Suppressor macrophage treated with lipopolysaccharide for 4 hours (primary cell): ENCODE data around the gene CELF4.

ENCODE experiments used
- DNase-seq: peaks from one replicate; pipeline ENCODE4 v3.0.0-alpha.2; 2020

CELF4 gene

GRCh38 chr18:37435150-37435867 lies 130.3 kb downstream of the CELF4 start:
- no peak for DNase-seq

- DNase-seq, result no peak
Measured at GRCh38 chr18:37434161-37434860, 131.3 kb downstream of the CELF4 start.

GRCh38 chr18:37432436-37433195 lies 133.0 kb downstream of the CELF4 start:
- DNase-seq, result peak; percentile 1

- no peak for DNase-seq
Measured at GRCh38 chr18:37430357-37431076, 135.1 kb downstream of the CELF4 start.

- DNase-seq, result no peak
Measured at GRCh38 chr18:37429791-37430190, 135.8 kb downstream of the CELF4 start.

- DNase-seq, result no peak
Measured at GRCh38 chr18:37428288-37428974, 137.2 kb downstream of the CELF4 start.

- DNase-seq, result no peak
Measured at GRCh38 chr18:37426586-37426985, 139.0 kb downstream of the CELF4 start.

- no peak for DNase-seq
Measured at GRCh38 chr18:37425222-37425621, 140.4 kb downstream of the CELF4 start.

- DNase-seq, result no peak
Measured at GRCh38 chr18:37424507-37424906, 141.1 kb downstream of the CELF4 start.

- no peak for DNase-seq
Measured at GRCh38 chr18:37422596-37422995, 143.0 kb downstream of the CELF4 start.

- no peak for DNase-seq
Measured at GRCh38 chr18:37422116-37422515, 143.5 kb downstream of the CELF4 start.

- no peak for DNase-seq
Measured at GRCh38 chr18:37421341-37422077, 144.1 kb downstream of the CELF4 start.

GRCh38 chr18:37420315-37420880 lies 145.2 kb downstream of the CELF4 start:
- DNase-seq, result no peak

GRCh38 chr18:37419866-37420265 lies 145.7 kb downstream of the CELF4 start:
- DNase-seq, result no peak

- no peak for DNase-seq
Measured at GRCh38 chr18:37419315-37419714, 146.3 kb downstream of the CELF4 start.

GRCh38 chr18:37414816-37415215 lies 150.8 kb downstream of the CELF4 start:
- DNase-seq, result no peak

GRCh38 chr18:37412829-37413228 lies 152.8 kb downstream of the CELF4 start:
- DNase-seq, result no peak

- no peak for DNase-seq
Measured at GRCh38 chr18:37412333-37412732, 153.3 kb downstream of the CELF4 start.

- no peak for DNase-seq
Measured at GRCh38 chr18:37409878-37410277, 155.7 kb downstream of the CELF4 start.

GRCh38 chr18:37408676-37409265 lies 156.8 kb downstream of the CELF4 start:
- no peak for DNase-seq

GRCh38 chr18:37407571-37407970 lies 158.0 kb downstream of the CELF4 start:
- no peak for DNase-seq
